ENCODE measurements around the gene RANBP3.

The RANBP3 gene

DNA sequence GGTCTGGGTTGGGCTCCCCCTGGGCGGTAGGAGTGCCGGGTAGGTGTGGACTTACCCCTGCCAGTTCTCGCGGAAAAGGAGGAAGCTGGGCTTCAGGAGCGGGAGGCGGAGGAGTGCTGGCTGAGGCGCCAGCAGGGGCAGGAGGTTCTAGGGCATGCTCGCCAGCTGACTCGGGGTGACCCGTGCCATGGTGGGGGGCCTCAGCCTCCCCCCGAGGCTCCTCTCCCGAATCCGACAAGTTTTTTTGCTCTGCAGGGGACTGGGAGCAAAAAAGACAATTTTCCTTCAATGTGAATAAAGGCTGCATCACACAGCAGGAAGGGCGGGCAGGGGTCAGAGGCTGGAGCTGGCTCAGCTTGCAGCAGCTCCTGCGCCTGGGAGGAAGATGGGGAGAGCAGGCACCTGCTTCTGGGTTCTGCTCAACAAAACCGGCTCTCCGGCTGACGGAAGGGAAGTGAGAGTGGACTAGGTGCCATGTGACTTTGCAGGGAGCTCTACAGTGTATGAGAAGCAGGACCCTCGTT, 26.5 kb downstream of the RANBP3 start:
- DNase-seq (ENCODE audit: low read depth in 2 of 2, low spot score in 1 of 2): no peak

DNA sequence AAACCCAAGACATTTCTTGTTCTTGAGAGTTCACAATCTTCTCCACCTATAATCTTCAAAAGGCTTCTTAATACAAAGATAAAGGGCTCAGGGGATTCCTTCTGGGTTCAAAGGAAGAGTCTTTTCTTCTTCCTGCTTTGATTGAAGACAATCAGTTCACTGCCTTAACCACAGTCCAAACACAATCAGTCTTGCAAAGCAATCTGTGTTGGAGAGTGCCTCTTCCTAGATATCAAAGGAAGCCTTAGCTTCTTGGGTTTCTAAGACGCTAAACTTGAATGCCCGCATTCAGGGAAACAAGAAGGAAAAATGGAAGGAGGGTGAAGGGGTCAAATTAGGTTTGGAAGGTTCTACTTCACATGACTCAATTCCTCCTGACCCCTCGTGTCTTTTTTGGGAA, 27.2 kb downstream of the RANBP3 start:
- DNase-seq (ENCODE audit: low read depth in 2 of 2, low spot score in 1 of 2): no peak

DNA sequence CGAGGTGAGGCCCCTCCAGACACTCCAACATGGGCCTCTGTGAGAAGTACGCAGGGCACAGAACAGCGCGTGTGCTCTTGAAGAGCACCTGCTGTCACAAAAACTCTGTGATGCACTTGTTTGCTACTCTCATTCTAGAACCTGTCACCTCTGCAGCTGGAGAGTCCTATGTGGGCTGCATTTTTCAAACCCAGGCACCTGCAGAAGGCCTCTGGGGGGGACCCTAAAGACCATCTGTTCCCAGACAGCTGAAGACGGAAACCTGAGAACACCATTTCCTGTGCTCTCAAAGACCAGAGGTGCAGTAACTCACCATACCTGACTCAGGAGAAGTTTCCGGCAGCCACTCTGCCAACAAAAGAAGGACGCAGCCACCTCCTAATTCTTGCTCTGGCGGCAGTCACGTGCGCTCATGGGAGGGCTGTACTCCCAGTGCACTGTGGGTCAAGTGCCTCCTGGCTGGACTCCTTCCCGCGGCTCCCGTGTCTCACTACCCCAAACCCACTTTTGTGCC, 28.1 kb downstream of the RANBP3 start:
- no peak for DNase-seq (ENCODE audit: low read depth in 2 of 2, low spot score in 1 of 2)

DNA sequence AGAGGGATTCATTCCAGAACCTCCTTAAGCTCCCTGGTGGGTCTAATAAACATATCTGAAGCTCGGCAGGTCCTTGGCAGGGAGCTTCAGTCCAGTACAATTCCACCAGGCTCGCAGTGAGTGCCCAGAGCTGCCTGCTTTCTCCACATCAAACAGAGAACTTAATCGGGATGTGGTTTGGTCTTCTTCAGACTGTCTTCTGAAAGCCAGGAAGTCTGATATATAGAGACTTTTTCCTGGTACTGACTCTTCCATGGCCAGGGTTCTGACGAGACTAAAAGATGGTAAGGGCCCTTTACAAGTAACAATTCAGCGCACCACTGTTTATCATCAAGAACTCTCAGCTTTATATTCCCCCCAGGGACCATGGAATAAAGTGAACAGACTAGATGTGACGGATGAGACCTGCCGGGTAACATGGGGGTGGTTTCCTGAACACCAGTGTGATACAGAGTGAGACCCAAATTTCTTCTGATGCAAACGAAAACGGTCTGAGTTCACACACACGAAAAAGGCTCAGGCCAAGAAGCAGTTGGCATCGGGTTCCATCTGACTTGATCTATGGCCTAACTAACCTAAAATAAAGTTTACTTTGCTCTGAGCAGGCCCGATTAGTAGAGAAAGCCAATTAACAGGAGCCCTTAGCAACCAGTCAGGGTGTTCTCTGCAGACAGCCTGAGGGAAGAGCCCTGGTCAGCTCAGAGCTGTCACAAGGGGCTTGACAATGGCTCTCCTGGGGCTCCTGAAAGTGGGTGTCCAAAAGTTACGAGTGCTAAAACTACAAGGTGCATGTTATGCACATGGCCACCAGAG, 29.0 kb downstream of the RANBP3 start:
- DNase-seq (ENCODE audit: low read depth in 2 of 2, low spot score in 1 of 2): no peak

DNA sequence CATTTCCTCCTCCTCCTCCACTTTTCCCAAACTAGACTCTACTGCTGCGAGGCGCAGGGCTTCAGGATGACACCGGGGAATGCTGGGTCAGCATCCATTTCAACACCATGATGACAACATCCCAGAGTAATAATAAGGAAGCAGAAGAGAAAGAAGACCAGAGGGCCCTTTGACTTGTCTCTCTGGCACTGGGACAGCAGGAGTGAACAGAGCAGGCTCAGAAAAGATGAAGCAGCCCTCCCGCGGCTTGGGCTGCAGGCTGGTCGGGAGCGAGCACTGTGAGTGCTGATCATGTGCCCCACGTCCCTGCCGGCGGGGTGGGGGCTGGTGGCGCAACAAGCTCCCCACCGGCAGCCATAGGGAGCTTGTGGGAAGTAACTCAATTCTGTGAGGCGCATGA, 30.5 kb downstream of the RANBP3 start:
- DNase-seq (ENCODE audit: low read depth in 2 of 2, low spot score in 1 of 2): no peak

DNA sequence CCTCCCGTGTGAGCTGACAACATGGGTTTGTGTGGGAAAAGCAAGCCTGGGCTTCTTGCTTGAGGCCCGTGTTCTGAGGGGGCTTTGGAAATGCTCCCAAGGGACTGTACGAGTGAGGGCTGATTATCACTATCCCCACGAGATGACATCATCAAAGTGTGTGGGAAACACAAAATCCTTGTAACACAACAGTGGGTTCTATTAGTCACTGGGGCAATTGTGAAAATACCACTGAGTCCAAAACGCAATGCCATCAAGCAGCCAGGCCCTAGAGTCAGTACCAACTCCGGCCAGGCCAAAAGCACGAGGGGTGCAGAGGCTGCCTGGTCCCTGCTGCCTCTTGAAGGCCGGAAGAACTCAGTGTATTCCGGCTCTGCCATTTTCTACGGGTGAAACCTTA, 34.3 kb downstream of the RANBP3 start:
- no peak for DNase-seq (ENCODE audit: low read depth in 2 of 2, low spot score in 1 of 2)

DNA sequence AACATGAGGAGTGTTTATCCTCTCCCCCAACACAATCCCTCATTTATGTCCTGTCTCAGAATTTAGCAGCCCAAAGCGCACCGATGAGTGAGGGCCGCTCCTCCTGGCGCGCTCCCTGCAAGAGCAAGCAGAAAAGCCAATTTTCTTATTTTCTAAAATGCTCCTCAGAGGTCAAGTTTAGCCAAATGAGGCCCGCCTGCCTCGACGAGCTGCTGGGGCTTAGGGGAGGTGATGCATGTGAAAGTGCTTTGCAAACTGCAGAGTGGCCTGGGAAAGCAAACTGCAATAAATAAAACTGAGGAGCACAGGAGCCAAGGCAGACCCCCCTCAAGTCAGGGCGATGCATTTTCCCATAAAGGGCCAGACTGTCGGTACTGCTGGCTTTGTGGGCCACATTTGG, 34.9 kb downstream of the RANBP3 start:
- DNase-seq (ENCODE audit: low read depth in 2 of 2, low spot score in 1 of 2): no peak

DNA sequence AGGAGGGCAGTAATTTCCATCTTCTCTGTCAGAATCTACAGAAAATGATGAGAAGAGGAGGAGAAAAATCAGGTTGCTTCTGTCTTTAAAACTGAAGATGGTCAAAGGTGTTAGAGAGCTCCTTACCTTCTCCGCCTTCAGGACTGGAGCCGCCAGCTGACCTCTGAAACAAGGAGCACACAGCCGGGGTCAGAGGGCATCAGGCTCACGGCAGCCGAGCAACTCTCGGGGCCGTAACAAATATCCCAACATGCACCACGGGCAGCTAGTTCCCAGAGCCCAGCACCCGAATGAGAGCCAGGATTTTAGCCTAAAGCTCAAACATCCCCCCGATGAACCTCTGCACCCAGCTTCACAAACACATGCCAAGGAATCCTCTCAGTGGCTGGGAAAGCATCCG, 36.3 kb downstream of the RANBP3 start:
- no peak for DNase-seq (ENCODE audit: low read depth in 2 of 2, low spot score in 1 of 2)

DNA sequence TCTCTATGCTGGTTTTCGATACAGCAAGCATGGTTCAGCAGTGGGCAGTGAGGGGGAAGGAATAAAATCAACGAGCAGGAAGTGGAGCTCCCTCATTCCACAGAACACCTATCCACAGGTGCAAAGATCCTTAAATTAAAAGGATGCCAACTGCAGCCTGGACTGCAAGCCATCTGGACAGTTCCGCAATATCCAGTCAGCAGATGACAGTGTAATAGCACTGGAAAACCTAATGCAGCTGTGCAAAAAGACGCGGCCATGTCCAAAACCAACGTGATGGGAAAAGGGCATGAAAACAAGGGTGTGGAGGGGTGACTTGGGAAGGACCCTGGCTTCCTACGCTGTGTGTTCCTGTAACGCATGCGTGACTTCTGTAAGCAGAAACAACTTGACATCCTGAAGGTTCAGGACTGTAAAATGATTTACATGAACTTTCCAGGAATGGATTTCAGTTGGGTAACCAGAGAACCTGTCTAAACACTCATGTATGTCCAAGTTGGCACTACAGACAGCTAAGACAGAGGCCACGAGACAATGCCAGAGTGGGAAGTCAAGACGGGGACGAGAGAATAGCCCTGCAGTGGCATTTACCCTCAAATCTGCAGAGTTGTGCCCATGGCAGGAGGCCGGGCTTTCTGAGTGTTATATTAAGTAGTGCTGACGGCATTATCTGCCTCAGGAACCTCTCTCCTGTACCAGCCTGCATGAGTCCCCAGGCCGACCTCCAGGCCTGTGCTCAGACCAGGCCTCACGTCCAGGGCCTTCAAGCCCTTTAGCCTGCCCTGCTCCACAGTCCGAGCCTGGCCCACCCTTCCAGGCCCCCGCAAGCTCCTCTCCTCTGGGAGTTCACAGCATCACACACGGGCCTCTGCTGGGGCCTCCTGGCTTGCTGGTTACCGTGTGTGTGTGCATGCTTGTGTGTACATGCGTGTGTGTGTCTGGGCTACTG, 37.4 kb downstream of the RANBP3 start:
- DNase-seq (ENCODE audit: low read depth in 2 of 2, low spot score in 1 of 2): no peak

DNA sequence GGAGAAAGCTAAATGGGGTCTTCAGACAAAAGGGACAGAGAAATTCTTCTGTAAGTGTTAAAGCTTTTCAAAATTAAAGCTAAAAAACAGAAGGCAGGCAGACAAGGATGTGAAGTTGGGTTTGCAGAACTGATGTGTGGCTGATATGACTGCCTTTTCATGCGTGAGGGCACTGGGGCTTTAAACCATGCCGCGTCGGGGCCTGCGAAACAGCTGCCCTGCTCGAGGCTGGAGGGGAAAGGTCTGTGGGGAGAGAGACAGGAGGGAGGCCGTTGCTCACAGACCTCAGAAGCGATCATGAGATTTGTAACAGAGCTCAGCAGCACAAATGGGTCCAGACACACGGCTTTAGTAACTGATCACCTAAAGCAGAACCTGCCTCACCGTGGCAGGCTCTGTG, 40.4 kb downstream of the RANBP3 start:
- no peak for DNase-seq (ENCODE audit: low read depth in 2 of 2, low spot score in 1 of 2)

DNA sequence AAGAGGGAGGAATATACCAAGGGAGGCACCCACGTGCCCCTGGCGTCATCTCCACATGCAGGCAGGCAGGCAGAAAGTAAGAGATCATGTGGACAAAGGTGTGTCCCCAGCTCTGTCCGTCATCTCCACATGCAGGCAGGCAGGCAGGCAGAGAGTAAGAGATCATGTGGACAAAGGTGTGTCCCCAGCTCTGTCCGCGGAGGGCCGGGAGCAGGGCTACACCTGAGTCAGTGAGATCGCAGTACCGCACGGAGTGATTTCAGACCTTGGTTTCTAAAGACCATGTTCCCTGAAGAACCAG, 41.7 kb downstream of the RANBP3 start:
- no peak for DNase-seq (ENCODE audit: low read depth in 2 of 2, low spot score in 1 of 2)

DNA sequence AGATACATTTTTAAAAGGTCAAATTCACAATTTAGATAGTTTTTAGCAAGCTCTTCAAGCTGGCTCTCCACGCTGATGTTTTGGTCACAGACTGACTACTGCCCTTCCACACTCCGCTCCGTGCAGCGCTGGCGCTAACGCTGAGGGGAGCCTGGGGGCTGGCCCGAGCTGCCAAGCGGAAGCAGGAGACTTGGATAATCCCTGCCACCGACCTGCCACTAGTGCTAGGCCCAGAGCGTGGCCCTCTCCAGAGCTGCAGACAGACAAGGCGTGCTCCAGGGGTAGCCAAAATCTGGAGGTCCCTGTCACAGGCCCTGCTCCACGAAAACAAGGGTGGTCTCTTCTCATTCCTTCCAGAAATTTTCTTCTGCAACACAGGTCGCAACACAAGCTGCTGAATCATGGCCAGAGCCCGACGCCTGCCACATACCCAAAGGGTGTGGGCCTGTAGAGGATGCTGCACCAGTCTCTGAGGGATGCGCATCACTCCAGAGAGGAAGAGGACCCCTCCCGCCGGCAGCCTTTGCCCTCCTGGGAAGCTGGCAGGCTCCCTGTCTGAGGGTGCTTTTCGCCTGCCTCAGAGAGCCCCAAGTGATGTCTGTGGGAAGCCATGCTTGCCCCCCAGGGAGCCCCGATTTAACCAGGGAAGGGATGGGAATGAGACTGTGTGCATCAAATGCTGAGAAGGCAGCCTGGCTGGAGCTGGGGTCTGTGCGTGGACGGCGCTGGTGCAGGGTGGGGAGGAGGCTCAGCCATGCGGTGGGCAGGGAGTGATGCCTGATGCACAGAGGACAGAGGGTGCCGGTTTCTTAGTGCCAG, 42.3 kb downstream of the RANBP3 start:
- DNase-seq (ENCODE audit: low read depth in 2 of 2, low spot score in 1 of 2): no peak

DNA sequence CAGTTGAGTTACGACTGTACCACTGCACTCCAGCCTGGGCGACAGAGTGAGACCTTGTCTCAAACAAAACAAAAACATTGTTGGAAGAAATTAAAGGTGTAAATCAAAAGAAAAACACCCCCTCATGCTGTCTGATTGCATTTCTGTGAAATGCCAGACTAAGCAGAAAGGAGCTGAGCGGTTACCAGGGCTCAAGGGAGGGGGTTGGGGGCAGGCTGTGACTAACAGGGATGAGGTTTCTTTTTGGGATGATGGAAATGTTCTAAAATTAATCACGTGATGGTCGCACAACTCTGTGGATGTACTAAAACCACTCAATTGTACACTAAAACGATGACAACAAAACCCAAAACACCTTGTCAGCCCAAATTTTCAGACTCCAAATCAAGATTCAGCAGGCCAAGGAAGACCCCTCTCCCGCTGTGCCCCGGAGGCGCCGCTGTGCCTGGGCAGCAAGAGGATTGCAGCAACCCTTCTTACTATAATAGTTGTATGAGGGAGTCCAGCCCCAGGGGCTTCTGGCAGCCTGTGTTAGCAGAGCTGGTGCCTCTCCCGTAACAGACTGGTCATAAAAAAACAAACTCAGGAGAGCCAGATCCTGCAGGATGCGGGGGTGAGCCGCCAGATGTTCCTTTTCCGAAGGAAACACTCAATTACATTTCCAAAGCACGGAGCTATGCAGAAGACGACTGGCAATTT, 43.0 kb downstream of the RANBP3 start:
- no peak for DNase-seq (ENCODE audit: low read depth in 2 of 2, low spot score in 1 of 2)

DNA sequence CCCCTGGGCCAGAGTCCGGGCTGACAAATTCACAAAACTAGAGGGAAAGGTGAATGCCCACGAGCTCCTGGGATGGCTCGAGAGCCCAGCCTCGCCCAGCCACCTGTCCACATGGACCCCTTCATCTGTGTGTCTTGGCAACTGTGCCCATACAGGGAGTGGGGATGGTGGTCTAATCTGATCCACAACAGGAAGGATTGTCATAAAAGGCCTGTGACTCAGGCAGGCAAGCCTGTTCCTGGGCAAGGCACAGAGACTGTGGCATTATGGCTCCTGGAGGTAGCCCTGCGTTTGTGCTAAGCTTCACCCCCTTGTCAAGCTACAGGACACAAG, 43.9 kb downstream of the RANBP3 start:
- no peak for DNase-seq (ENCODE audit: low read depth in 2 of 2, low spot score in 1 of 2)

DNA sequence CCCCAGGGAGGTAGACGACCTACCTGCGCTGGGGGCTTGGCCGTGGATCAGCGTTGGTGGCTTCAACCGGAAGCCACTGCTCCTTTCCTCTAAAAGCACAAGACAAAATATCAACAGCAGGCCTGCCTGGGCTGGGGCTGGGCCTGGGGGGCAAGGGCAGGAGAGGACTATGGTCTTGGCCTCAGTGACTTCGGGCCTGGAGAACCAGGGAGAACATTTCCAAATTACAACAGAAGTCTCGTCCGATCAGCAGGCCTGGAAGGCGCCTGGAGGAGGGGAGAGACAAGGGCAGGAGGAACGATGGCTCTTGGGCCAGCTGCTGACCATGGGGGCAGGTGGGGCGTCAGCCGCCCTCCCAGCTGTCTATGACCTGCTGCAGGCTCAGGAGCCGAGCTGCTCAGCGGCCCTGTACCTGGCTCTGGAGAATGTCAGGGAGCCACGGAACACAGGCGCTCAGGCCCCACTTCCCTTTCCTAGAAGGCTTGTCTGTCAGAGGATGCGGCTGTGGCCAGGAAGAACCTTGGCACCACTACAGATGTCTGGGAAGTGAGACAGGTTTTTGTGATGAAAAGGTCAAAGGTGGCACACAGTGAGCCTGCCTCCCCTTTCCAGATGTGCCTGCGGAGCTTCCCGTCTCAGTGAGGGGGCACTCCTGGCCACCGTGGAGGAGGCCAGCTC, 44.4 kb downstream of the RANBP3 start:
- DNase-seq (ENCODE audit: low read depth in 2 of 2, low spot score in 1 of 2): no peak

DNA sequence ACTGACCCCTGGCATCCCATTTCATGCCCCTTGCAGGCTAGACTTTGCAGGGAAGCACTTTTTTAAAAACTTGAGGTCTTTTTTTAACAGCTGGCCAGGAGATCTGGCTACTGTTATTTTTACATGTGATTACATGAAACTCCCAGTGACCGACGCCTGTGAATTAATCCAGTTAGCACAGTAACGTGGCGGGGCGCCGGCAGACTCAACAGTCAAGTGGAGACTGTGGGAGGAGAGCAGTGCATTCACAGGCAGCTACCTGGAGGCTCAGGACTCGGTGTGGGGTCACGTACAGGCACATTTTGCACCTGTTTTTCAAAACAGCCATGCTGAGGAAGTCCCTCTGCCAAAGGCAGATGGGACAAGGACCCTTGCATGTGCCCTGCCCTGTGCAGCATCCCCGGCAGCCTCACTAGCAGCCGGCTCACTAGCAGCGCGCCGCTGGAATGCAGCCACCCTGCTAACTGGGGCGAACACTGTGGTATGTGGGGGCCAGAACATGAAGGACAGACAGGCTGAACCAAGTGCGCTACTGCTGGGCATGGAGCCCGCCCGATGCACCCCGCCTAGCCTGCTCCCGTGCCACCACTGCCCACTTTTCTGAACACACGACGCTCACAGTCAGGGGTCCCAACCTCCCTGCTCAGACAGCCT, 45.2 kb downstream of the RANBP3 start:
- no peak for DNase-seq (ENCODE audit: low read depth in 2 of 2, low spot score in 1 of 2)

DNA sequence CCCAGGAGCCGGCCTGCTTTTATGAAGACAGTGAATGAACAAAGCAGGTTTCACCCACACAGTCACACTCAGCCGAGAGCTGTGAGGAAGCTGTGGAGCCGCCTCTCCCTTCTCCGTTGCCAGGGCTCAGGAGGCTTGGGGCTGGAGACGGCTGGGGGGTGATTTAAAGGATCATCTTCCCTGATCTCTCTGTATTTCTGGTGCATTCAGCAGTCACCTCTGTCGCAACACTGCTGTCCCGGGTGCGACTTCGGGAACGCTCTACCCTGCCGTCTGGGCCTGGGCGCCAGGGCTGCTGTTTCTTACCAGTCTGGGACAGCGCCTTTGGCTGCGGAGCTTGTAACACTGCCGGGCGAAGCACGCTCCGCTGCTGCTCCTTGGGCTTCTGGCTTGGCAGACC, 45.8 kb downstream of the RANBP3 start:
- DNase-seq (ENCODE audit: low read depth in 2 of 2, low spot score in 1 of 2): no peak

DNA sequence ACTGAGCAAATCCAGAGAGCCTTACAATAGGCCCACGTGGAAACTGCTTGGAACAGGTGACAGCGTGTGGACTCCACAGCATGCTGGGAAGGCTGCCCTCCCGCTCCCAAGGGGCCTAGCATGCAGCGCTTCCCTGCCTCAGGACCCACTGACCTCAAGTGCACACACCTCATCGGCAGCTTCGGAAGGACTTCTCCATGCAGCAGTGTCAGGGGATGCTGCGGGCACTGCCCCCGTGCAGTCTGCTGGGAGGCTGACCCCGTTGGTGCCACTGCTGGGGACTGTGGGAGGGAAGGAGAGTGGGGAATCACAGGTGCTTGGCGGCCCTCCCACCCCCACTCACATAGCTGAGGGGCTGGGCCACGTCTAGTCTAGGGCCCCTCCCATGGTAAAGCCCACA, 46.7 kb downstream of the RANBP3 start:
- no peak for DNase-seq (ENCODE audit: low read depth in 2 of 2, low spot score in 1 of 2)

DNA sequence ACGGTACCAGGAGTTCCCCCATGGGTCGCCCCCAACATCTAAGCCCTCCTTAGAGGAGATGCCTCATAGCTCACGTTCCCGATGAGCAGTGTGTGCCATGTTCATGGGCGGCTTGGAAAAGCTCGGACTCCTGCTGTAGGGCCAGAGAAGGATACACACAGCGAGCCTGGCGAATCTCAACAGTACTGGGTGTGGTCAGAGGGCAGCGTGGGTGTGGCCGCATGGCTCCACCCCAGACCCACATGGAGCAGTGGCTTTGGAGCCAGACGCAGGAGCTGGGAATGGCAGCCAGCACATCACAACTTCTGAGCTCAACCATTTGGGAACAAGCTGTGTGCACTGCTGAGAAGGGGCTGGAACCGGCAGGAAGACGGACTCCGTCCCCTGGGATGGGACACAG, 48.3 kb downstream of the RANBP3 start:
- DNase-seq (ENCODE audit: low read depth in 2 of 2, low spot score in 1 of 2): no peak

DNA sequence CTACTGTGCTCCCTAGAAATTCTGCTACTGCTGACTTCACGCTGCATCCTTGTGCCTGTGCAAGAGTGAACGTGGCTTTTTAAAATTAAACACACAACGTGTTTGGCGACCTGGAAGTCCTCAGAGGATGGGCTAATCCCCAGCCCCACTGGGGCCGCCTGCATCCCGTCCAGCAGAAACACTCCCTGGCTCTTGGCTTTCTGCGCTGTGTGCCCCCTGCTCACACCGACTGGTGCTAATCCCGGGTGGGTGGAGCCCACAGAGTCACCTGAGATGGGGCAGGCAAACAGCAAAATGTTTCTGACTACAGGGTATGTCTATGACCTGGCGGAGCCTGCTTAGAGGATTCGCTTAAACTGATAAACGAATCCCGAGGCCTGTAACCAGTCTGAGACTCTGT, 48.8 kb downstream of the RANBP3 start:
- DNase-seq (ENCODE audit: low read depth in 2 of 2, low spot score in 1 of 2): no peak

Data from stimulated activated CD8-positive, alpha-beta memory T cell treated with anti-CD3 and anti-CD28 coated beads, Interleukin-4, amount 100 ng/mL, for 4 hours (primary cell).